ENCODE results near the gene VPS37C. TPM values are rescaled to one million over a fixed set of nuclear protein-coding genes. Genes with fewer than 3 reads are reported as not detected.

Gene VPS37C
- total and polyA plus RNA-seq, 10 of the 15 experiments (the other 5 are each of a cell fraction or from before 2014, with no cell fraction given): 0.39 to 16.5 (median 7.8) TPM

- TF ChIP-seq MXI1 (IDR thresholded peaks at IDR 0.05; ENCODE audit: low read depth, low read length): no peak
- TF ChIP-seq WRNIP1 (IDR thresholded peaks at IDR 0.05; ENCODE audit: borderline replicate concordance, low read depth, low read length): no peak
- TF ChIP-seq RFX5 (IDR thresholded peaks at IDR 0.05; ENCODE audit: low read depth, low read length): no peak
- no peak for TF ChIP-seq STAT3 (IDR thresholded peaks at IDR 0.05; ENCODE audit: low read depth, low read length)
Measured at GRCh38 chr11:61163021-61163420, 1.8 kb upstream of the VPS37C start (continued).

- Histone ChIP-seq H3K27me3 (replicated peaks in 1 of 2; ENCODE audit: control insufficient read depth in 2 of 2, insufficient read depth in 2 of 2, low read length in 1 of 2) (no peaks in the 10 kb centered on the region), H3K9me3 (replicated peaks; ENCODE audit: control insufficient read depth, insufficient read depth, low read length) (no peaks in the 10 kb centered on the region; the same call in 2 of the 3 replicates), H4K20me1 (ENCODE audit: control insufficient read depth, insufficient read depth) (no peaks in the 10 kb centered on the region), H3K4me2 (ENCODE audit: control insufficient read depth, insufficient read depth) (peak overlapping the region; percentile 94), H3K4me3 (peak overlapping the region; percentile 86), H2AFZ (ENCODE audit: control insufficient read depth, low read depth, low read length) (peak overlapping the region; percentile 86), H3K27ac (ENCODE audit: control insufficient read depth, insufficient read depth) (peak overlapping the region; percentile 96), H3K9ac (ENCODE audit: control insufficient read depth, insufficient read depth, low read length) (peak overlapping the region; percentile 95), H3K4me1 (ENCODE audit: control insufficient read depth, insufficient read depth, low read length) (peaks cover 42% of the 10 kb centered on the region), H3K36me3 (ENCODE audit: control insufficient read depth in 2 of 2, insufficient read depth in 2 of 2, low read length in 1 of 2) (no peaks in the 10 kb centered on the region), H3K79me2 (ENCODE audit: control insufficient read depth, insufficient read depth, low read length) (peaks cover 50% of the 10 kb centered on the region)
- peak; percentile 47 for FAIRE-seq
- ChIA-PET RAD21 (ENCODE audit: unreplicated experiment) (interaction anchor here (0.6 to 2.0 kb wide), 5 partner anchors 9 to 120 kb away, joined by 3 to 8 read pairs (median 3); no protein-coding TSS in a partner anchor), CTCF (interaction anchor here (0.6 to 1.1 kb wide), 2 partner anchors 25 to 248 kb away, joined by 3 read pairs; partner anchors contain the start of gene TMEM109), POLR2A (interaction anchor here (2.6 kb wide), 1 partner anchor 10 kb away, joined by 6 read pairs; no protein-coding TSS in a partner anchor), SMC1A (ENCODE audit: uncharacterized antibody, unreplicated experiment) (interaction anchor here (1.0 to 1.6 kb wide), 4 partner anchors 9 to 247 kb away, joined by 3 to 4 read pairs (median 3); no protein-coding TSS in a partner anchor)
- TSS peak; percentile 90 for BruUV-seq (replicated peaks)
- in situ Hi-C loops (cut with MboI): no loop called here
- intact Hi-C loops (cut with micrococcal nuclease; ENCODE audit: unreplicated experiment): loop anchor here (10.0 kb wide), 1 partner anchor 398 kb away; no protein-coding TSS in a partner anchor
- no peak for DNase-seq (ENCODE audit: low read depth, low spot score)
- 87% methylated on average over 8 of the region's 8 CpGs for WGBS (ENCODE audit: insufficient coverage, insufficient replicate concordance, low lambda C conversion rate, missing lambda C conversion rate)
- peak; percentile 7 for ATAC-seq
- no peak for TF ChIP-seq ZNF207 (IDR thresholded peaks at IDR 0.05; ENCODE audit: borderline replicate concordance)
- TF ChIP-seq SP1 (IDR thresholded peaks at IDR 0.05; ENCODE audit: low read depth, low read length): peak; percentile 25
- TF ChIP-seq, protein P1, sequence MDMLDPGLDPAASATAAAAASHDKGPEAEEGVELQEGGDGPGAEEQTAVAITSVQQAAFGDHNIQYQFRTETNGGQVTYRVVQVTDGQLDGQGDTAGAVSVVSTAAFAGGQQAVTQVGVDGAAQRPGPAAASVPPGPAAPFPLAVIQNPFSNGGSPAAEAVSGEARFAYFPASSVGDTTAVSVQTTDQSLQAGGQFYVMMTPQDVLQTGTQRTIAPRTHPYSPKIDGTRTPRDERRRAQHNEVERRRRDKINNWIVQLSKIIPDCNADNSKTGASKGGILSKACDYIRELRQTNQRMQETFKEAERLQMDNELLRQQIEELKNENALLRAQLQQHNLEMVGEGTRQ (IDR thresholded peaks at IDR 0.05; ENCODE audit: borderline replicate concordance, low read depth, low read length): no peak
- 0 out of 2 replicates have a peak, but pooled peaks have one; percentile 44 for TF ChIP-seq ZNF687 (IDR thresholded peaks at IDR 0.05)
- no peak for TF ChIP-seq BMI1 (IDR thresholded peaks at IDR 0.05; ENCODE audit: borderline replicate concordance)
- no peak for TF ChIP-seq ZNF217 (IDR thresholded peaks at IDR 0.05)
- TF ChIP-seq HCFC1 (IDR thresholded peaks at IDR 0.05; ENCODE audit: low read length): no peak
- TF ChIP-seq, protein P2, sequence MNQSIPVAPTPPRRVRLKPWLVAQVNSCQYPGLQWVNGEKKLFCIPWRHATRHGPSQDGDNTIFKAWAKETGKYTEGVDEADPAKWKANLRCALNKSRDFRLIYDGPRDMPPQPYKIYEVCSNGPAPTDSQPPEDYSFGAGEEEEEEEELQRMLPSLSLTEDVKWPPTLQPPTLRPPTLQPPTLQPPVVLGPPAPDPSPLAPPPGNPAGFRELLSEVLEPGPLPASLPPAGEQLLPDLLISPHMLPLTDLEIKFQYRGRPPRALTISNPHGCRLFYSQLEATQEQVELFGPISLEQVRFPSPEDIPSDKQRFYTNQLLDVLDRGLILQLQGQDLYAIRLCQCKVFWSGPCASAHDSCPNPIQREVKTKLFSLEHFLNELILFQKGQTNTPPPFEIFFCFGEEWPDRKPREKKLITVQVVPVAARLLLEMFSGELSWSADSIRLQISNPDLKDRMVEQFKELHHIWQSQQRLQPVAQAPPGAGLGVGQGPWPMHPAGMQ (IDR thresholded peaks at IDR 0.05; ENCODE audit: borderline replicate concordance): no peak
- TF ChIP-seq NBN (IDR thresholded peaks at IDR 0.05): peak; percentile 9; the same call in 1 of the 2 replicates
- TF ChIP-seq, protein P3, sequence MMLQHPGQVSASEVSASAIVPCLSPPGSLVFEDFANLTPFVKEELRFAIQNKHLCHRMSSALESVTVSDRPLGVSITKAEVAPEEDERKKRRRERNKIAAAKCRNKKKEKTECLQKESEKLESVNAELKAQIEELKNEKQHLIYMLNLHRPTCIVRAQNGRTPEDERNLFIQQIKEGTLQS (IDR thresholded peaks at IDR 0.05; ENCODE audit: borderline replicate concordance, extremely low read depth, low read depth, low read length): no peak
Measured at GRCh38 chr11:61162092-61162941, 1.1 kb upstream of the VPS37C start.

Measured in GM12878 (cell line).